ENCODE measurements around the gene PPFIA4.

PPFIA4 gene

DNA sequence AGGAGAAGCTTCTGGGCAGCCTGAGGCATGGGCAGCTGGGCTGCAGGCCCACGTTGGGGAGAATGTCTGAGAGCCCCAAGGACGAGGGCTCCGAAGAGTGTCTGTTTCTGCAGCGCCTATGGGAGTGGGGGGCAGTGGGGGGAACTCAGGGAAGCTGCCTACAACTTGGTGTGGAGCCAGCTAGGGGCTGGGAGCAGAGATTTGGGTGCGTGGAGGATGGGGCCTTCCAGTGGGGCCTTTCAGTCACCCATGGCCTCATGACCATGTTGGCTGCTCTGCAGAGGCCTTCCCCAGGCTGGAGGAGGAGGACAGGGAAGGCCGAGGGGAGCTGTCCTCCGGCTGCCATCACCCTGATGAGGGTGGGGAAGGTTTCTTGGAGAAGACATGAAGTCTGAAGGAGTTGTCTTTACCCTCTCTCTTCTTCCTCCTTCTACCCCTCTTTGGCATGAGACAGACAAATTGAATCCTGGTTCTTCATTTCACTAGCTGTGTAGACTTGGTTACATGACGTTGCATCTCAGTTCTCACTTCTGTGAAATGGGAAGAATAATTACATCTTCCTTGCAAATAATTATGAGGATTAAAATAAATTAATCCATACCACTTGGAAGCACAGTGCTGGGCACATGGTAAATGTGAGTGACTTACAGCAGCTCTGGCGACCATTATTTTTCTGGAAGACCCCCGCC, 8.3 kb downstream of the PPFIA4 start:
- TF ChIP-seq, protein P1, sequence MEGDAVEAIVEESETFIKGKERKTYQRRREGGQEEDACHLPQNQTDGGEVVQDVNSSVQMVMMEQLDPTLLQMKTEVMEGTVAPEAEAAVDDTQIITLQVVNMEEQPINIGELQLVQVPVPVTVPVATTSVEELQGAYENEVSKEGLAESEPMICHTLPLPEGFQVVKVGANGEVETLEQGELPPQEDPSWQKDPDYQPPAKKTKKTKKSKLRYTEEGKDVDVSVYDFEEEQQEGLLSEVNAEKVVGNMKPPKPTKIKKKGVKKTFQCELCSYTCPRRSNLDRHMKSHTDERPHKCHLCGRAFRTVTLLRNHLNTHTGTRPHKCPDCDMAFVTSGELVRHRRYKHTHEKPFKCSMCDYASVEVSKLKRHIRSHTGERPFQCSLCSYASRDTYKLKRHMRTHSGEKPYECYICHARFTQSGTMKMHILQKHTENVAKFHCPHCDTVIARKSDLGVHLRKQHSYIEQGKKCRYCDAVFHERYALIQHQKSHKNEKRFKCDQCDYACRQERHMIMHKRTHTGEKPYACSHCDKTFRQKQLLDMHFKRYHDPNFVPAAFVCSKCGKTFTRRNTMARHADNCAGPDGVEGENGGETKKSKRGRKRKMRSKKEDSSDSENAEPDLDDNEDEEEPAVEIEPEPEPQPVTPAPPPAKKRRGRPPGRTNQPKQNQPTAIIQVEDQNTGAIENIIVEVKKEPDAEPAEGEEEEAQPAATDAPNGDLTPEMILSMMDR (IDR thresholded peaks at IDR 0.05) = no peak
- no peak for TF ChIP-seq ZFX (IDR thresholded peaks at IDR 0.05; ENCODE audit: borderline replicate concordance)
- H3K27ac ChIP-seq = no peak overlapping the region

DNA sequence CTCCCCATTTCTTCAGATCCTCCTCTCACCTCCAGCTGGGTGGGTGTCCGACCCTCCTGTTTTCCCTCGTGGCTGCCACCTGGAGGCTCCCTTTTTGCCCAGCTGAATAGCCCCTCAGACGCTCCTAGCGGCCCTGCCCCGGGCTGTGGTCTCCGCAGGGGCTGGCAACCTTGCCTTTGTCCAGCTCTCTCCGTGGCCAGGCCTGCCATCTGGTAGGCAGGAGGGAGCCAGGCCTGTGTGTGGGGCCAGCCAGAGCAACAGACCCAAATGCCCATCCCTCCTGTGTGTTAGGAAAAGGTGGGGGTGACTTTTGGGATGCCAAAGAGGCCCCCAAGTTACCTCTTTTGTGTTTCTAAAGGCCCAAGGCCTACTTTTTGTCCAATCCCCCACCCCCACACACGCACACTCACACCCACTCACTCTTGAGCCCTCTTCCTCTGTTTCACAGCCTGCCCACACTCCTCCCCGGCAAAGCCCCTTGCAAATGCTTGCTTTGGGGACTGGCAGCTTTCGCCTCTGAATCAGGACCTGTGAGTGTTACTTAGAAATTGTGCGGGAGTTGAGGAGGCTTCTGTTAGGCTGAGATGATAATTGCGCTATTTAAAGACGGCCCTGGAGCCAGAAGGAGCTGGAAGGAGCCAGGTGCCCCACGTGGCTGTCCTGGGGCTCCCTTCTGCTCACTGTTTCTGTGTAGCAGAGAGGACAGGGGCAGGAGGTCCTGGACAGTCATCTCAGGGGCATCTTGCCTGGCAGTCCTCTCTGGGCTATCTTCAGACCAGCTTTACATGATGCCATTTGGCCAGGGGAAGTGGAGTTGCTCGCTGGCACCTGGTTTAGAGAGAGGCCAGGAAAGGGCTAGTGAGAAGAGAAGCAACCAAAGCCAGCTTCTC, 9.1 kb downstream of the PPFIA4 start:
- H3K27ac ChIP-seq = no peak overlapping the region
- TF ChIP-seq, protein P1 (IDR thresholded peaks at IDR 0.05) = no peak
- no peak for TF ChIP-seq ZFX (IDR thresholded peaks at IDR 0.05; ENCODE audit: borderline replicate concordance)

DNA sequence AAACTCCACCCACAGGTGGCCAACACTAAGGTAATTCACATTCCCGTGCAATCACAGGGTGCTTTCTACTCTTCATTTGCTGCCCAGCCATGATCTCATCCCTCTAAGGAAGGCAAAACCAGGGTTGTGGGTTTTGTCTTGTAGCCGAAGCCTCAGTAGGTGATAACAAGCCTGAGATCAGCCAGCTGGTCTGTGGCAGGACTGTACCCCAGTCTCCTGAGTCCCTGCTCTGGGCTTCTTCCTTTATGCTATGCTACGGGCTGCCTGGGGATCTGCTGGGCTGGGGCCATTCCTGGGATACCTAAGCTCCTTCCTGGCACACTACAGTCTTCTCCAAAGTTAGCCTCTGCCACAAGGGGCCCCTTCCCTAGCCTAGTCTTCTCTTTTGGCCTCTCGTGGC, 9.8 kb downstream of the PPFIA4 start:
- TF ChIP-seq, protein P1 (IDR thresholded peaks at IDR 0.05) = no peak
- TF ChIP-seq ZFX (IDR thresholded peaks at IDR 0.05; ENCODE audit: borderline replicate concordance) = no peak

DNA sequence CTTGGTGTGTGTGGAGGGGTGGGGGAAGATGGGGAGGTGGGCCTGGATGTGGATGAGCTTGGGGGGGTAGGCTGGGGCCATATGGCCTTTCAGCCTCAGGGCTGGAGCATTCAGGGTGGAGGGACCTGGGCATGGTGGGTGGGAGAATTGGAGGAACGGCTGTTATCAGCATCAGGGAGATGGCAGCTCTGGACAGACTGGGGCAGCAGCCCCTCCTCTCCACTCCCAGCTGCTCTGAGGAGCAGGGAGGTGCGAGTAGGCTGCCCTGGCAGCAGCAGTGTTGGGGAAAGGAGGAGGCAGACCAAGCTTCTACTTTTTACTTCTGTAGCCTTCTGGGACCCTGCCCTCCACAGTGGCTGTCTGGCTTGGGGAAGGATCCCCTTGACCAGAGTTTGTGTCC, 10.2 kb downstream of the PPFIA4 start:
- no peak for TF ChIP-seq ZFX (IDR thresholded peaks at IDR 0.05; ENCODE audit: borderline replicate concordance)
- no peak overlapping the region for H3K27ac ChIP-seq

More for the DNA sequence above, 9.8 kb downstream of the PPFIA4 start:
- no peak overlapping the region for H3K27ac ChIP-seq

DNA sequence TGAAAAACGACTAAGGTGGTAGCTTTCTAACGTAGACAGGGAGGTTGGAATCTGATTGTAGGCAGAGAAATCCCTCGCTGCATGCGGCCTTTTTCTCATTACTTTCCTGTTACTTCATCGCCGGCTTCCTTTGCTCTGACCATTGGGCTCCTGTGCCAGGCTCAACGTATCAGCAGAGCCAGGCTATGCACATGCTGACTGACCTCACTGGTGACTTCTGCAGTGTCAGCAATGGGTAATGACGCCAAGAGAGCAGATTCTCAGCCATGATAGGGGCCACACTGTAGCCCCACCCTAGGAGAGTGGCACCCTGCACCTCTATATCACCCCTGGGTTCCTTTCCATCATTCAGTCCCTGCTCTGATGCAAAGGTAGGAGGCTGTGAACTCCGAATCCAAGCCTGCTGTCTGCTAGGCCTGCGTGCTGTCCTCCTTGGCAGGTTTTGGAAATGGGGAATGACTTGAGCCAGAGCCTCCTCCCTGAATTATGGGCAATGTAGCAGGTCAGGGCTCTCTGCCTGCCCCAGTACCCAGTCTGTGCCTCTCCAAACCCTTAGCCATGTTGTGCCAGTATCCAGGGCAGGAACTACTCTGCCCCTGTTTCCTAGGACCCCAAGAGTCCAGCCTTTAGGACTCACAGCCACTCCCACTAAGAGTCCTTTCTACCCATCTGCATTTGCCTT, 11.4 kb downstream of the PPFIA4 start:
- TF ChIP-seq, protein P1 (IDR thresholded peaks at IDR 0.05) = no peak
- TF ChIP-seq ZFX (IDR thresholded peaks at IDR 0.05; ENCODE audit: borderline replicate concordance) = no peak
- H3K27ac ChIP-seq = no peak overlapping the region

DNA sequence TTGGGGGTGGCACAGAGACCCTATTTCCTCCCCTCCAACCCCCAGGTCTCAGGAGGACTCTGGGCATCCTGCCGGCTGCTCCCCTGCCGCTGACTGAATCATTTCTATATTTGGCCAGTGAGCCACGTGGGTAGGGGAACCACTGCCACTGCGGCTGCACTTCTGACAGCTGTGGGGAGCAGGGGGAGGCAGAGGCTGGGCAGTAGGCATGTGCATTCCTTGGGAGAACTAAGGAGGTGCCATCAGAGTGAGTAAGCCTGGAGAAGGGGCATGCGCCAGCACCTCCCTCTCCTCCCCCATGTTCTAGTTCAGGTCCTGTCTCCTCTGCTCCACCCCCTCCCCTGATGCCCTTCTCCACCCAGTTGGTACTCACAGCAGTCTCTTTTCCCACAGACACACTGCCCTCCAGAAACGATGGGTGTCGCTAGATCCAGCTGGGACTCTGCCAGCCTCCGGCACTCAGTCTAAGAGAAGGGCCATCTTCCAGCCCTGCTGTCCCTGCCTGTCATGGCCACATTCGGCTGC, 12.0 kb downstream of the PPFIA4 start:
- TF ChIP-seq, protein P1 (IDR thresholded peaks at IDR 0.05) = no peak
- no peak for TF ChIP-seq ZFX (IDR thresholded peaks at IDR 0.05; ENCODE audit: borderline replicate concordance)
- no peak overlapping the region for H3K27ac ChIP-seq

DNA sequence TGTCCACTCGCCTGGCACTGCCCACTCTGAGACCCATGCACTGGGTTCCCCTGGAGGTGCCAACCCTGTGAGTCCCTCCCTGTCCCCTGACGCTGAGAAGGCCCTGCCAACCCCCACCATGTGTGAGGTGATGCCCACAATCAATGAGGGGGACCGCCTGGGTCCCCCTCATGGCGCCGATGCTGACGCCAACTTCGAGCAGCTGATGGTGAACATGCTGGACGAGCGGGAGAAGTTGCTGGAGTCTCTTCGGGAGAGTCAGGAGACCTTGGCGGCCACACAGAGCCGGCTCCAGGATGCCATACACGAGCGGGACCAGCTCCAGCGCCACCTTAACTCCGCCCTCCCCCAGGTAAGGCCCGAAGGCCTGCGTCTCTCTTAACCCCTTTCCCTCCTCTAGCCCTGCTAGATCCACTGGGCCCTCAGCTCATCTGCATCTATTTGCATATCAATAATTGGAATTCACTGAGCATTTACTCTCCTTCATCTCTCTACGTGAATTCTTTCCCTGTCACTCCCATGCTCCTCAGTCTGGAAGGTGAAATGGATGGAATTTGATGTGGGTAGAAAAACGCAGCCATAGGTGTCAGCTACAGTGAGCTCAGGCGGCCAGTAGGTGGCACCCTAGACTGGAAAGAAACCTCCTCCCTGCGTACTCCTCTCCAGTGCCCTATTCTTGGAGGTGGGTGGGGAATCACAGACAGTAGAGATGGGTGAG, 12.8 kb downstream of the PPFIA4 start:
- no peak overlapping the region for H3K27ac ChIP-seq
- TF ChIP-seq, protein P1 (IDR thresholded peaks at IDR 0.05) = peak; percentile 96
- TF ChIP-seq ZFX (IDR thresholded peaks at IDR 0.05; ENCODE audit: borderline replicate concordance) = no peak

Data from 22Rv1 (cell line).